ENCODE data around the gene MAPT. TPM values are rescaled to one million over a fixed set of nuclear protein-coding genes. Genes with fewer than 3 reads are reported as not detected.

Gene MAPT
- total and polyA plus RNA-seq, 2 of the 4 experiments (the other 2 are of a cell fraction) = 0.18 to 0.19 TPM

DNA sequence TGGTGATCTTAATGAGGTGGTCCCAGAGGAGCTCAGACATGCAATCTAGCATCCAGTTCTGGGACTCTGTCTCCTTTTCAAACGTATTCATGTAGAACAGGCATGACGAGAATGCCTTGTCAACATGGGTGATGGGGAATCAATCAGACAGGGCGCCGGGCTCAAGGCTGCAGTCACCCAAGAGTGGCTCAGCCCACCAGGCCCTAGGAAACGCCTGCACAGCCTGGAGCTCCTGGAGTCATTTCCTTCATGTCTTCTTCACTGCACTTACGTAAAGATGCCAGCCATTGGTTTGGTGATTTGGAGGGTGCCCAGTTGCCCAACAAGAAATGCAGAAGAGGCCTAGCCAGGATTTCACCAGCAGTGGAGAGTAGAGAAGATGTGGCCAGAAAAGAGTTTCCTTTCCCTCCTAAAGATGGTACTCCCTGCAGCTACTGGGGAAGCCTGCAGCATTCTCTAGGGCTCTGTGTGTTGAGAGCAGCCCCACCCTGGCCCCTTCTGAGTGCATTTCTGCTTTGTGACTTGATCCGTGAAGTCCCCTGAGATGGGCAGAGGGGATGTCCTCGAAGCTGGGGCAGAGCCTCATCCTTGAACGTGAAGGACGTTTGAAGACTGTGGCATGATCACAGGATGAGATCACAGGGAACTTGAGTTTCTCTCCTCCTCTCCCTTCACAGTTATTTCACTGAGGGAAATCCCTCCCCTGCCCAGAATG is 80.7 kb downstream of the MAPT start:
- intact Hi-C loops (cut with micrococcal nuclease) = no loop called here
- BruUV-seq (replicated peaks) = no TSS peak

More for the DNA sequence above, 80.7 kb downstream of the MAPT start:
- Histone ChIP-seq H2AK9ac (replicated peaks; ENCODE audit: low read depth, low read length, poor library complexity) (no peak overlapping the region), H2AFZ (replicated peaks; ENCODE audit: low read length, poor library complexity) (no peak overlapping the region), H3K14ac (replicated peaks; ENCODE audit: low read depth, low read length) (no peak overlapping the region), H3K36me3 (ENCODE audit: control insufficient read depth, insufficient read depth, low read length) (no peaks in the 10 kb centered on the region), H3K56ac (ENCODE audit: extremely low read depth, insufficient read depth, low read length) (no peak overlapping the region), H4K5ac (ENCODE audit: low read depth, low read length) (no peak overlapping the region), H3K4ac (ENCODE audit: low read depth, low read length) (no peak overlapping the region), H2BK120ac (ENCODE audit: low read depth, low read length) (no peak overlapping the region), H3K9me3 (ENCODE audit: control insufficient read depth, insufficient read depth, low read length) (0 out of 2 replicates have a peak, but pooled peaks cover 2% of the 10 kb centered on the region), H3K18ac (ENCODE audit: low read depth, low read length) (no peak overlapping the region), H3K79me1 (ENCODE audit: low read depth in 1 of 2, low read length in 2 of 2) (no peaks in the 10 kb centered on the region), H3K23ac (ENCODE audit: low read depth, low read length) (no peak overlapping the region), H3K27ac (ENCODE audit: insufficient read depth, low read length) (no peak overlapping the region), H4K91ac (ENCODE audit: insufficient read depth, low read depth, low read length) (no peak overlapping the region), H3K9me1 (ENCODE audit: insufficient read depth, low read length) (no peaks in the 10 kb centered on the region), H3K4me1 (ENCODE audit: control insufficient read depth, insufficient read depth, low read length) (no peaks in the 10 kb centered on the region), H4K20me1 (ENCODE audit: insufficient read depth, low read length) (no peaks in the 10 kb centered on the region), H2AK5ac (ENCODE audit: low read depth, low read length) (no peak overlapping the region), H2BK20ac (ENCODE audit: low read depth, low read length) (no peak overlapping the region), H3K27me3 (ENCODE audit: control insufficient read depth, insufficient read depth, low read length) (peaks cover 36% of the 10 kb centered on the region), H3K4me3 (ENCODE audit: insufficient read depth, low read depth, low read length) (no peak overlapping the region), H2BK15ac (ENCODE audit: low read depth, low read length) (no peak overlapping the region), H3K4me2 (ENCODE audit: low read depth, low read length) (no peak overlapping the region), H3K9ac (ENCODE audit: low read depth, low read length) (no peak overlapping the region), H2BK5ac (ENCODE audit: low read depth, low read length, poor library complexity, severe bottlenecking) (no peak overlapping the region), H4K8ac (ENCODE audit: low read depth in 2 of 2, low read length in 2 of 2) (no peak overlapping the region)
- in situ Hi-C loops (cut with MboI; ENCODE audit: low sequenced_read_pairs) (no loop called here), dilution Hi-C loops (cut with HindIII; ENCODE audit: low sequenced_read_pairs, unreplicated experiment) (no loop called here)
- TF ChIP-seq, protein P1, sequence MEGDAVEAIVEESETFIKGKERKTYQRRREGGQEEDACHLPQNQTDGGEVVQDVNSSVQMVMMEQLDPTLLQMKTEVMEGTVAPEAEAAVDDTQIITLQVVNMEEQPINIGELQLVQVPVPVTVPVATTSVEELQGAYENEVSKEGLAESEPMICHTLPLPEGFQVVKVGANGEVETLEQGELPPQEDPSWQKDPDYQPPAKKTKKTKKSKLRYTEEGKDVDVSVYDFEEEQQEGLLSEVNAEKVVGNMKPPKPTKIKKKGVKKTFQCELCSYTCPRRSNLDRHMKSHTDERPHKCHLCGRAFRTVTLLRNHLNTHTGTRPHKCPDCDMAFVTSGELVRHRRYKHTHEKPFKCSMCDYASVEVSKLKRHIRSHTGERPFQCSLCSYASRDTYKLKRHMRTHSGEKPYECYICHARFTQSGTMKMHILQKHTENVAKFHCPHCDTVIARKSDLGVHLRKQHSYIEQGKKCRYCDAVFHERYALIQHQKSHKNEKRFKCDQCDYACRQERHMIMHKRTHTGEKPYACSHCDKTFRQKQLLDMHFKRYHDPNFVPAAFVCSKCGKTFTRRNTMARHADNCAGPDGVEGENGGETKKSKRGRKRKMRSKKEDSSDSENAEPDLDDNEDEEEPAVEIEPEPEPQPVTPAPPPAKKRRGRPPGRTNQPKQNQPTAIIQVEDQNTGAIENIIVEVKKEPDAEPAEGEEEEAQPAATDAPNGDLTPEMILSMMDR (conservative IDR thresholded peaks at IDR 0.05; ENCODE audit: low read depth, low read length) = no peak
- no peak for TF ChIP-seq MAFK (IDR thresholded peaks at IDR 0.05; ENCODE audit: low read depth, low read length)
- no peak for TF ChIP-seq POLR2A (IDR thresholded peaks at IDR 0.05; ENCODE audit: low read depth, low read length)
- no peak for TF ChIP-seq BHLHE40 (IDR thresholded peaks at IDR 0.05; ENCODE audit: low read depth, low read length)
- TF ChIP-seq FOS (IDR thresholded peaks at IDR 0.05; ENCODE audit: low read depth, low read length) = no peak
- TF ChIP-seq RCOR1 (IDR thresholded peaks at IDR 0.05; ENCODE audit: insufficient replicate concordance, low read length) = no peak
- no peak for TF ChIP-seq SMC3 (IDR thresholded peaks at IDR 0.05; ENCODE audit: low read depth, low read length)
- no peak for TF ChIP-seq RFX5 (IDR thresholded peaks at IDR 0.05; ENCODE audit: low read depth, low read length)
- no peak for TF ChIP-seq RAD21 (IDR thresholded peaks at IDR 0.05; ENCODE audit: low read length)
- TF ChIP-seq, protein P2, sequence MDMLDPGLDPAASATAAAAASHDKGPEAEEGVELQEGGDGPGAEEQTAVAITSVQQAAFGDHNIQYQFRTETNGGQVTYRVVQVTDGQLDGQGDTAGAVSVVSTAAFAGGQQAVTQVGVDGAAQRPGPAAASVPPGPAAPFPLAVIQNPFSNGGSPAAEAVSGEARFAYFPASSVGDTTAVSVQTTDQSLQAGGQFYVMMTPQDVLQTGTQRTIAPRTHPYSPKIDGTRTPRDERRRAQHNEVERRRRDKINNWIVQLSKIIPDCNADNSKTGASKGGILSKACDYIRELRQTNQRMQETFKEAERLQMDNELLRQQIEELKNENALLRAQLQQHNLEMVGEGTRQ (IDR thresholded peaks at IDR 0.05; ENCODE audit: low read depth, low read length) = no peak
- no peak for TF ChIP-seq CEBPB (IDR thresholded peaks at IDR 0.05; ENCODE audit: low read depth, low read length)
- no peak for TF ChIP-seq NFE2L2 (IDR thresholded peaks at IDR 0.05; ENCODE audit: low read depth, low read length)
- no peak for TF ChIP-seq CHD1 (IDR thresholded peaks at IDR 0.05; ENCODE audit: low read depth, low read length)
- TF ChIP-seq ELK1 (IDR thresholded peaks at IDR 0.05; ENCODE audit: borderline replicate concordance, low read depth, low read length) = no peak
- TF ChIP-seq MXI1 (IDR thresholded peaks at IDR 0.05; ENCODE audit: borderline replicate concordance, low read depth, low read length) = no peak
- TF ChIP-seq MAZ (IDR thresholded peaks at IDR 0.05; ENCODE audit: borderline replicate concordance, low read depth, low read length) = no peak
- ChIA-PET CTCF (no interaction called here), POLR2A (ENCODE audit: unreplicated experiment) (no interaction called here)
- no CpG with 5 or more reads among the region's 10 CpGs for WGBS, 2 experiments (ENCODE audit: extremely low coverage in 2 of 2, insufficient read length in 1 of 2)
- DNase-seq = no peak
- no peak for ATAC-seq (ENCODE audit: low read depth)

All from IMR-90 (cell line).